ENCODE measurements around the gene TTC17.

The TTC17 gene

DNA sequence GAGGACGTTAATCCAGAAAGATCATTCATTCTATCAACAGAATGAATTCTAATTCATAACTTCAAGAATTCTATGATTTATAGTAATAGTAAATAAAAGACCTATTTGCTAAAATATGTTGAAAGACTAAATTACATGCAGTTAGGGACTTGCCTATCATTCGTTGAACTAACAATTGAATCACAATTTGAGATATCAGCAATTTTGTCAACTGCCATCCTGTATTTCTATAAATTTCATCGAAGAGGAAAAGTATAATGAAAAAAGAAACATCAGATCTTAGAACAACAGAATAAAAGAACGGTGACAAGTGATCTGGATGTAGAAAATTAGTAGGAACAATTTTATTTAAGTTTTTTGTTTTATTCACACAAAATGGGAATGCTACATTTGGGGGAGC, 4.4 kb upstream of the TTC17 start:
- no peaks in the 10 kb centered on the region for H3K36me3 ChIP-seq (ENCODE audit: control insufficient read depth in 2 of 2, insufficient read depth in 1 of 2, low read length in 2 of 2)
- no peak overlapping the region for H3K4me3 ChIP-seq (ENCODE audit: low read depth, low read length)
- TF ChIP-seq ZBTB20 (tag by site-specific recombination; IDR thresholded peaks at IDR 0.05), result no peak
- TF ChIP-seq GLIS1 (tag by site-specific recombination; IDR thresholded peaks at IDR 0.05), result no peak
- POLR2A ChIA-PET, result no interaction called here
- no peak overlapping the region for H3K27ac ChIP-seq (ENCODE audit: extremely low read depth, low read depth, low read length)
- CTCF ChIA-PET, result no interaction called here
- no peaks in the 10 kb centered on the region for H3K4me1 ChIP-seq (ENCODE audit: control insufficient read depth, insufficient read depth, low read length)
- no peaks in the 10 kb centered on the region for H3K9me3 ChIP-seq (ENCODE audit: control insufficient read depth, insufficient read depth, low read depth, low read length)

DNA sequence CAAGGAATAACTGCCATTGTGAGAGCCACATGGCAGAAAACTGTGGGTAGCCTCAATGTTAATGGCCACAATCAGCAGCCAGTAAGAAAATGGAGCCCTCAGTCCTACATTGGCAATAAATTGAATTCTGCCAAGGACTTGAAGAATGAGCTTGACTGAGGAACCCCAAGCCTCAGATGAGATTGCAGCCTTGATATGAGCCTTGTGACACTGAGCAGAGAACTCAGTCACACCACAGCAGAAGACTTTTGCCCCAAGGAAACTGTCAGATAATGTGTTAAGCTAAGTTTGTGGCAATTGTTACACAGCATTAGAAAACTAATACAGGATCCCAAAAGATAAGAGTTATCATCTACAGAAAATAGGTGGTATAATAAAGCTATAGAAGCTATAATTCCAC, 2.4 kb upstream of the TTC17 start:
- POLR2A ChIA-PET, result interaction anchor here (0.6 to 3.9 kb wide), 2 partner anchors 18 to 44 kb away, joined by 4 to 49 read pairs; partner anchors contain the start of gene API5
- H3K4me1 ChIP-seq (ENCODE audit: control insufficient read depth, insufficient read depth, low read length), result peaks cover 3% of the 10 kb centered on the region

DNA sequence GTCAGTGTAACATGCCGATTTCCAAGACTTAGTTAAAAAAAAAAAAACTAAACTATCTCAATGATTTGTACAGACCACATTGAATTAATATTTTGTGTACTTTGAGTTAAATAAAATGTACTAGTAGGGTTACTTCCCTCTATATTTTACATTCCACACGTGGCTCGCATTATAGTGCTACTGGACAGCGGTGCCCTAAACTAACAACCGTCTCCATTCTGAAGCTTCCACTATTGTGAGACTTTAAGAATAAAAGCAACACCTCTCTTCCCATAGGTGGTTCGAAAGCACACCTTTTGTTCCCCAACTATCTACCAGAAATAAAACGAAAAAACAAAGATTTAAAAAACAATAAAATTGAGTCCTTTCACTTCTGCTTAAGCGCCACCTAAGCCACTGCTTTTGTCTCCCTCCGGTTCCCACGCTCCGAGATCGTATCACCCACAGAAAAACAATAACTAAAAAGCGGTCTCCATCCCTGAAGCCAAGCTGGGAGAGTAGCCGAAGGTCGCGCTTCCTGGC, 380 bp upstream of the TTC17 start:
- TF ChIP-seq, protein P1, sequence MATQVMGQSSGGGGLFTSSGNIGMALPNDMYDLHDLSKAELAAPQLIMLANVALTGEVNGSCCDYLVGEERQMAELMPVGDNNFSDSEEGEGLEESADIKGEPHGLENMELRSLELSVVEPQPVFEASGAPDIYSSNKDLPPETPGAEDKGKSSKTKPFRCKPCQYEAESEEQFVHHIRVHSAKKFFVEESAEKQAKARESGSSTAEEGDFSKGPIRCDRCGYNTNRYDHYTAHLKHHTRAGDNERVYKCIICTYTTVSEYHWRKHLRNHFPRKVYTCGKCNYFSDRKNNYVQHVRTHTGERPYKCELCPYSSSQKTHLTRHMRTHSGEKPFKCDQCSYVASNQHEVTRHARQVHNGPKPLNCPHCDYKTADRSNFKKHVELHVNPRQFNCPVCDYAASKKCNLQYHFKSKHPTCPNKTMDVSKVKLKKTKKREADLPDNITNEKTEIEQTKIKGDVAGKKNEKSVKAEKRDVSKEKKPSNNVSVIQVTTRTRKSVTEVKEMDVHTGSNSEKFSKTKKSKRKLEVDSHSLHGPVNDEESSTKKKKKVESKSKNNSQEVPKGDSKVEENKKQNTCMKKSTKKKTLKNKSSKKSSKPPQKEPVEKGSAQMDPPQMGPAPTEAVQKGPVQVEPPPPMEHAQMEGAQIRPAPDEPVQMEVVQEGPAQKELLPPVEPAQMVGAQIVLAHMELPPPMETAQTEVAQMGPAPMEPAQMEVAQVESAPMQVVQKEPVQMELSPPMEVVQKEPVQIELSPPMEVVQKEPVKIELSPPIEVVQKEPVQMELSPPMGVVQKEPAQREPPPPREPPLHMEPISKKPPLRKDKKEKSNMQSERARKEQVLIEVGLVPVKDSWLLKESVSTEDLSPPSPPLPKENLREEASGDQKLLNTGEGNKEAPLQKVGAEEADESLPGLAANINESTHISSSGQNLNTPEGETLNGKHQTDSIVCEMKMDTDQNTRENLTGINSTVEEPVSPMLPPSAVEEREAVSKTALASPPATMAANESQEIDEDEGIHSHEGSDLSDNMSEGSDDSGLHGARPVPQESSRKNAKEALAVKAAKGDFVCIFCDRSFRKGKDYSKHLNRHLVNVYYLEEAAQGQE (tag by site-specific recombination; IDR thresholded peaks at IDR 0.05), result peak; percentile 69
- TF ChIP-seq ZNF266 (tag by site-specific recombination; IDR thresholded peaks at IDR 0.05; ENCODE audit: low read depth), result no peak
- TF ChIP-seq ZNF394 (tag by site-specific recombination; IDR thresholded peaks at IDR 0.05; ENCODE audit: borderline replicate concordance), result peak; percentile 82; the same call in 1 of the 2 replicates
- peak overlapping the region; percentile 61; the same call in 1 of the 2 replicates for H3K27ac ChIP-seq (ENCODE audit: extremely low read depth, low read depth, low read length)
- ChIA-PET CTCF (interaction anchor here (1.8 to 2.1 kb wide), 2 partner anchors 47 to 61 kb away, joined by 5 to 12 read pairs; partner anchors contain the start of gene API5), POLR2A (interaction anchor here (0.6 to 3.9 kb wide), 11 partner anchors 9 to 914 kb away, joined by 3 to 49 read pairs (median 5); partner anchors contain the start of gene API5)
- no peaks in the 10 kb centered on the region for H3K36me3 ChIP-seq (ENCODE audit: control insufficient read depth in 2 of 2, insufficient read depth in 1 of 2, low read length in 2 of 2)
- peaks cover 3% of the 10 kb centered on the region for H3K4me1 ChIP-seq (ENCODE audit: control insufficient read depth, insufficient read depth, low read length)
- H3K9me3 ChIP-seq (ENCODE audit: control insufficient read depth, insufficient read depth, low read depth, low read length), result no peaks in the 10 kb centered on the region
- H3K4me3 ChIP-seq (ENCODE audit: low read depth, low read length), result peak overlapping the region; percentile 100

More for the DNA sequence above, 2.4 kb upstream of the TTC17 start:
- CTCF ChIA-PET, result interaction anchor here (0.6 kb wide), 1 partner anchor 1017 kb away, joined by 3 read pairs; no protein-coding TSS in a partner anchor
- Histone ChIP-seq H3K27ac (ENCODE audit: extremely low read depth, low read depth, low read length) (no peak overlapping the region), H3K4me3 (ENCODE audit: low read depth, low read length) (no peak overlapping the region), H3K36me3 (ENCODE audit: control insufficient read depth in 2 of 2, insufficient read depth in 1 of 2, low read length in 2 of 2) (no peaks in the 10 kb centered on the region), H3K9me3 (ENCODE audit: control insufficient read depth, insufficient read depth, low read depth, low read length) (no peaks in the 10 kb centered on the region)
- TF ChIP-seq, protein P2, sequence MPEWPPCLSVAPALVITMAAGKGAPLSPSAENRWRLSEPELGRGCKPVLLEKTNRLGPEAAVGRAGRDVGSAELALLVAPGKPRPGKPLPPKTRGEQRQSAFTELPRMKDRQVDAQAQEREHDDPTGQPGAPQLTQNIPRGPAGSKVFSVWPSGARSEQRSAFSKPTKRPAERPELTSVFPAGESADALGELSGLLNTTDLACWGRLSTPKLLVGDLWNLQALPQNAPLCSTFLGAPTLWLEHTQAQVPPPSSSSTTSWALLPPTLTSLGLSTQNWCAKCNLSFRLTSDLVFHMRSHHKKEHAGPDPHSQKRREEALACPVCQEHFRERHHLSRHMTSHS (tag by site-specific recombination; IDR thresholded peaks at IDR 0.05), result no peak
- TF ChIP-seq ZNF404 (tag by site-specific recombination; IDR thresholded peaks at IDR 0.05), result no peak
- no peak for TF ChIP-seq ZNF549 (tag by site-specific recombination; IDR thresholded peaks at IDR 0.05)
- no peak for TF ChIP-seq HOXA7 (CRISPR knock-in tag; IDR thresholded peaks at IDR 0.05; ENCODE audit: borderline replicate concordance)
- TF ChIP-seq, protein P3, sequence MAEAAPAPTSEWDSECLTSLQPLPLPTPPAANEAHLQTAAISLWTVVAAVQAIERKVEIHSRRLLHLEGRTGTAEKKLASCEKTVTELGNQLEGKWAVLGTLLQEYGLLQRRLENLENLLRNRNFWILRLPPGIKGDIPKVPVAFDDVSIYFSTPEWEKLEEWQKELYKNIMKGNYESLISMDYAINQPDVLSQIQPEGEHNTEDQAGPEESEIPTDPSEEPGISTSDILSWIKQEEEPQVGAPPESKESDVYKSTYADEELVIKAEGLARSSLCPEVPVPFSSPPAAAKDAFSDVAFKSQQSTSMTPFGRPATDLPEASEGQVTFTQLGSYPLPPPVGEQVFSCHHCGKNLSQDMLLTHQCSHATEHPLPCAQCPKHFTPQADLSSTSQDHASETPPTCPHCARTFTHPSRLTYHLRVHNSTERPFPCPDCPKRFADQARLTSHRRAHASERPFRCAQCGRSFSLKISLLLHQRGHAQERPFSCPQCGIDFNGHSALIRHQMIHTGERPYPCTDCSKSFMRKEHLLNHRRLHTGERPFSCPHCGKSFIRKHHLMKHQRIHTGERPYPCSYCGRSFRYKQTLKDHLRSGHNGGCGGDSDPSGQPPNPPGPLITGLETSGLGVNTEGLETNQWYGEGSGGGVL (tag by site-specific recombination; IDR thresholded peaks at IDR 0.05), result no peak
- no peak for TF ChIP-seq ZXDB (tag by site-specific recombination; IDR thresholded peaks at IDR 0.05)
- TF ChIP-seq ZBTB20 (tag by site-specific recombination; IDR thresholded peaks at IDR 0.05), result no peak
- TF ChIP-seq ZNF747 (tag by site-specific recombination; IDR thresholded peaks at IDR 0.05), result no peak
- TF ChIP-seq ZBTB17 (tag by site-specific recombination; IDR thresholded peaks at IDR 0.05), result no peak
- TF ChIP-seq, protein P4, sequence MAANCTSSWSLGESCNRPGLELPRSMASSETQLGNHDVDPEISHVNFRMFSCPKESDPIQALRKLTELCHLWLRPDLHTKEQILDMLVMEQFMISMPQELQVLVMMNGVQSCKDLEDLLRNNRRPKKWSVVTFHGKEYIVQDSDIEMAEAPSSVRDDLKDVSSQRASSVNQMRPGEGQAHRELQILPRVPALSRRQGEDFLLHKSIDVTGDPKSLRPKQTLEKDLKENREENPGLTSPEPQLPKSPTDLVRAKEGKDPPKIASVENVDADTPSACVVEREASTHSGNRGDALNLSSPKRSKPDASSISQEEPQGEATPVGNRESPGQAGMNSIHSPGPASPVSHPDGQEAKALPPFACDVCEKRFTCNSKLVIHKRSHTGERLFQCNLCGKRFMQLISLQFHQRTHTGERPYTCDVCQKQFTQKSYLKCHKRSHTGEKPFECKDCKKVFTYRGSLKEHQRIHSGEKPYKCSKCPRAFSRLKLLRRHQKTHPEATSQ (tag by site-specific recombination; IDR thresholded peaks at IDR 0.05), result no peak
- TF ChIP-seq, protein P5, sequence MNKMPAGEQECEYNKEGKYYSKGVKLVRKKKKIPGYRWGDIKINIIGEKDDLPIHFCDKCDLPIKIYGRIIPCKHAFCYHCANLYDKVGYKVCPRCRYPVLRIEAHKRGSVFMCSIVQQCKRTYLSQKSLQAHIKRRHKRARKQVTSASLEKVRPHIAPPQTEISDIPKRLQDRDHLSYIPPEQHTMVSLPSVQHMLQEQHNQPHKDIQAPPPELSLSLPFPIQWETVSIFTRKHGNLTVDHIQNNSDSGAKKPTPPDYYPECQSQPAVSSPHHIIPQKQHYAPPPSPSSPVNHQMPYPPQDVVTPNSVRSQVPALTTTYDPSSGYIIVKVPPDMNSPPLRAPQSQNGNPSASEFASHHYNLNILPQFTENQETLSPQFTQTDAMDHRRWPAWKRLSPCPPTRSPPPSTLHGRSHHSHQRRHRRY (tag by site-specific recombination; IDR thresholded peaks at IDR 0.05), result no peak
- no peak for TF ChIP-seq GLIS2 (tag by site-specific recombination; IDR thresholded peaks at IDR 0.05)
- TF ChIP-seq SP2 (tag by site-specific recombination; IDR thresholded peaks at IDR 0.05), result no peak
- no peak for TF ChIP-seq EGR2 (tag by site-specific recombination; IDR thresholded peaks at IDR 0.05; ENCODE audit: low read depth)
- TF ChIP-seq SP3 (tag by site-specific recombination; IDR thresholded peaks at IDR 0.05), result no peak
